HepG2 (cell line): ENCODE measurements around the gene CDKN1C. TPM values are rescaled to one million over a fixed set of nuclear protein-coding genes. Genes with fewer than 3 reads are reported as not detected.

Experiments
- ATAC-seq: fragments of 200-7000 bp; cut with Tn5 transposase; 3 replicates; pipeline ENCODE4 v1.9.1; 2020; ENCODE audit warnings: mild to moderate bottlenecking, moderate library complexity
- BruUV-seq: library from RNA; stranded (reverse); fragments of 400-500 nt; replicated peaks from 2 replicates; lab custom pipeline; 2021; lab: Mats Ljungman, UMichigan
- CTCF ChIA-PET: fragments of 300-600 bp; formaldehyde crosslinking; extraction: SDS; loops from one replicate; lab custom pipeline; 2021; ENCODE audit warnings: low total read pairs, inconsistent platforms, low intra/inter-chr PET ratio; lab: Yijun Ruan, JAX
- POLR2A ChIA-PET: fragments of 350-600 bp; sonication (Branson Sonifier 250); formaldehyde crosslinking; loops from one replicate; lab custom pipeline; 2020; ENCODE audit warnings: antibody characterized with exemption, inconsistent platforms; lab: Yijun Ruan, JAX
- DNase-seq: peaks from one replicate; pipeline ENCODE4 v3.0.0-alpha.2; 2015; ENCODE audit warnings: low spot score
- FAIRE-seq: peaks from 3 replicates; lab custom pipeline; 2011; peaks lifted over from hg19 to GRCh38; lab: Jason Lieb, UNC
- H2AFZ ChIP-seq: one replicate; pipeline ENCODE4 v1.6.1; 2011; ENCODE audit warnings: low read length, inconsistent platforms
- H3K27ac ChIP-seq: fragments of 300-600 bp; 3 replicates; pipeline ENCODE4 v1.8.0; 2011; ENCODE audit warnings: mixed run types, mild to moderate bottlenecking, mixed read lengths, low read length, inconsistent platforms; ENCODE audit not compliant: insufficient read depth; ENCODE audit errors: extremely low read length
- H3K27me3 ChIP-seq, 2 experiments: fragments of 200-600 bp in 1 of 2; 2 replicates in 1 of 2; 3 replicates in 1 of 2; pipeline versions ENCODE4 v1.6.0 to v1.8.0; 2011; ENCODE audit warnings: low read length in 2 of 2, mild to moderate bottlenecking in 2 of 2, moderate library complexity in 2 of 2, inconsistent platforms in 1 of 2; ENCODE audit not compliant: insufficient read depth in 2 of 2, control insufficient read depth in 1 of 2
- H3K36me3 ChIP-seq, 2 experiments: fragments of 200-600 bp in 1 of 2; replicated peaks in 1 of 2; 2 replicates in 1 of 2; 3 replicates in 1 of 2; pipeline versions ENCODE4 v1.5.1 to v1.8.0; 2011; ENCODE audit warnings: low read length in 2 of 2, inconsistent platforms in 1 of 2; ENCODE audit not compliant: insufficient read depth in 2 of 2, control insufficient read depth in 1 of 2
- H3K4me1 ChIP-seq: 2 replicates; pipeline ENCODE4 v1.5.1; 2012; ENCODE audit warnings: low read length, inconsistent platforms; ENCODE audit not compliant: insufficient read depth
- H3K4me2 ChIP-seq: 2 replicates; pipeline ENCODE4 v1.6.0; 2011; ENCODE audit warnings: low read depth, low read length, inconsistent platforms
- H3K4me3 ChIP-seq, 3 experiments: fragments of 200-600 bp in 1 of 3; sonication (generic), shearing (Covaris generic) in 1 of 3; replicated peaks in 1 of 3; 2 replicates each; pipeline ENCODE4 v1.5.1; 2011 to 2016; ENCODE audit warnings: low read length in 3 of 3, inconsistent platforms in 2 of 3, low read depth in 2 of 3, mild to moderate bottlenecking in 2 of 3, control low read depth in 1 of 3, mixed read lengths in 1 of 3; ENCODE audit not compliant: insufficient read depth in 1 of 3
- H3K79me2 ChIP-seq: one replicate; pipeline ENCODE4 v1.6.1; 2011; ENCODE audit warnings: low read length, inconsistent platforms; ENCODE audit not compliant: insufficient read depth
- H3K9ac ChIP-seq: 2 replicates; pipeline ENCODE4 v1.6.0; 2011; ENCODE audit warnings: mild to moderate bottlenecking, low read depth, low read length, inconsistent platforms; ENCODE audit not compliant: insufficient read depth
- H3K9me3 ChIP-seq: 2 replicates; pipeline ENCODE4 v1.5.1; 2012; ENCODE audit warnings: mild to moderate bottlenecking, low read length
- H4K20me1 ChIP-seq: 2 replicates; pipeline ENCODE4 v1.6.0; 2011; ENCODE audit warnings: inconsistent platforms, mild to moderate bottlenecking, low read length, moderate library complexity; ENCODE audit not compliant: insufficient read depth
- HNRNPH1 ChIP-seq: fragments of 200-400 bp; formaldehyde crosslinking; optimal IDR thresholded peaks from 2 replicates; pipeline ENCODE3; 2017; ENCODE audit warnings: mild to moderate bottlenecking, low read depth, low read length
- KLF13 ChIP-seq: sonication (generic); formaldehyde crosslinking; IDR thresholded peaks from 2 replicates; pipeline ENCODE4 v1.4.0; 2020; ENCODE audit warnings: mild to moderate bottlenecking, missing genetic modification reagents
- MATR3 ChIP-seq: sonication (generic); formaldehyde crosslinking; IDR thresholded peaks from 2 replicates; pipeline ENCODE4 v1.4.0; 2020; ENCODE audit warnings: missing genetic modification reagents
- MTA1 ChIP-seq: sonication (generic); formaldehyde crosslinking; IDR thresholded peaks from 2 replicates; pipeline ENCODE4 v1.4.0; 2020; ENCODE audit warnings: missing genetic modification reagents, mild to moderate bottlenecking, borderline replicate concordance
- SRSF1 ChIP-seq: fragments of 200-400 bp; formaldehyde crosslinking; optimal IDR thresholded peaks from 2 replicates; pipeline ENCODE3; 2017; ENCODE audit warnings: mild to moderate bottlenecking, low read depth, low read length, moderate library complexity
- ZBTB44 ChIP-seq: sonication (generic); formaldehyde crosslinking; IDR thresholded peaks from 2 replicates; pipeline ENCODE4 v1.4.0; 2020; ENCODE audit warnings: missing genetic modification reagents
- ZNF230 ChIP-seq: sonication (generic); formaldehyde crosslinking; IDR thresholded peaks from 2 replicates; pipeline ENCODE4 v1.4.0; 2020; ENCODE audit warnings: mild to moderate bottlenecking, missing genetic modification reagents
- ZNF331 ChIP-seq: sonication (generic); formaldehyde crosslinking; IDR thresholded peaks from 2 replicates; pipeline ENCODE4 v1.4.0; 2020; ENCODE audit warnings: missing genetic modification reagents
- ZNF430 ChIP-seq: sonication (generic); formaldehyde crosslinking; IDR thresholded peaks from 2 replicates; pipeline ENCODE4 v1.9.0; 2021; ENCODE audit warnings: mild to moderate bottlenecking, missing genetic modification reagents
- ZNF580 ChIP-seq: IDR thresholded peaks from 2 replicates; pipeline ENCODE4 v1.6.1; 2016; ENCODE audit warnings: low read depth, borderline replicate concordance
- ZNF670 ChIP-seq: sonication (generic); formaldehyde crosslinking; IDR thresholded peaks from 2 replicates; pipeline ENCODE4 v1.8.0; 2022; ENCODE audit warnings: mild to moderate bottlenecking, missing genetic modification reagents, borderline replicate concordance
- WGBS: methylation state at CpG from one replicate; pipeline ENCODE4 v1.1.6; 2017; ENCODE audit warnings: low lambda C conversion rate; 5-methylcytosine and 5-hydroxymethylcytosine counted together
- in situ Hi-C: cut with HindIII; loops from 2 replicates; pipeline ENCODE4 v1.10.0; 2017; ENCODE audit warnings: low pct_unique_long_range_greater_than_20kb; ENCODE audit not compliant: extremely low pct_ligation_motif_present
- intact Hi-C: fragments of 100-400 bp; cut with micrococcal nuclease; formaldehyde crosslinking; loops from one replicate; pipeline ENCODE4 v1.10.0; 2022; ENCODE audit not compliant: unreplicated experiment
- polyA plus RNA-seq, 8 experiments: library from polyadenylated mRNA; depleted of rRNA in 3 of 8; stranded (reverse) in 7 of 8; unstranded in 1 of 8; fragments of >200 nt; fragmentation: Illumina TruSeq in 4 of 8; extraction: Trizol in 4 of 8; gene quantifications; 2 replicates each; pipeline versions ENCODE4 v1.2.1 to v1.2.3, GENCODE V29; 2011 to 2016; ENCODE audit warnings: low read depth in 4 of 8, missing spikeins in 1 of 8, mixed read lengths in 1 of 8; ENCODE audit not compliant: insufficient read depth in 1 of 8
- total RNA-seq, 5 experiments: library from RNA; depleted of rRNA; stranded (reverse); fragments of >200 nt; fragmentation: Illumina TruSeq; extraction: Trizol; gene quantifications; 2 replicates each; pipeline ENCODE4 v1.2.3, GENCODE V29; 2016; ENCODE audit warnings: low read depth in 1 of 5
- TF ChIP-seq, protein P1 (sequence below): sonication (generic); formaldehyde crosslinking; IDR thresholded peaks from one replicate; pipeline ENCODE4 v1.5.1; 2020; ENCODE audit warnings: mild to moderate bottlenecking, missing genetic modification reagents; ENCODE audit errors: not compliant biosample characterization
- TF ChIP-seq, protein P2 (sequence below): sonication (generic); formaldehyde crosslinking; IDR thresholded peaks from 2 replicates; pipeline ENCODE4 v1.8.0; 2022; ENCODE audit warnings: missing genetic modification reagents, low read depth, mild to moderate bottlenecking, borderline replicate concordance

Gene CDKN1C
- total and polyA plus RNA-seq, 2 of the 13 experiments (the other 11 are each of a cell fraction or from before 2014, with no cell fraction given), result not detected

DNA sequence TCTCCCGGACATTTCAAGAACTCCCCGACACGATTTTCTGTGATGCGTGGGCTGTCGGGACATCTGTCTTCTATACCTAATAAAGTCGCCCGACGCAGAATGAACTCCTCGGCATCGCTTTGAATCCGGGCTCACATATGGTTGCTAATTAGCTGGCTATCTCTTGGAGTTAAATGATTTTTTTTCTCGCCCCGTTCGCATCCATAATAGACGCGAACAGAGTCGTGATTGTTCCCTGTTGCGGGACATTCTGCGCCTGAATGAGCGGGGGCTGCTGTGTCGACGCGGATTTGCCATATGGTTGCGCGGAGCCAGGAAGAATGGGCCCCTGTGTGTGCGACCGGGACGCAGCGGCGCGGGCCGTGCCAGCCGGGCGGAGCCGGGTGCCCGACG lies 16.4 kb downstream of the CDKN1C start:
- ChIA-PET POLR2A (no interaction called here), CTCF (no interaction called here)
- no peaks in the 10 kb centered on the region for H3K79me2 ChIP-seq
- intact Hi-C loops, result no loop called here
- FAIRE-seq (no peak), ATAC-seq (no peak), DNase-seq (no peak)
- no peak for TF ChIP-seq ZNF230 (CRISPR knock-in tag)
- no peak for TF ChIP-seq HNRNPH1
- TF ChIP-seq KLF13 (CRISPR knock-in tag), result no peak
- TF ChIP-seq, protein P1, sequence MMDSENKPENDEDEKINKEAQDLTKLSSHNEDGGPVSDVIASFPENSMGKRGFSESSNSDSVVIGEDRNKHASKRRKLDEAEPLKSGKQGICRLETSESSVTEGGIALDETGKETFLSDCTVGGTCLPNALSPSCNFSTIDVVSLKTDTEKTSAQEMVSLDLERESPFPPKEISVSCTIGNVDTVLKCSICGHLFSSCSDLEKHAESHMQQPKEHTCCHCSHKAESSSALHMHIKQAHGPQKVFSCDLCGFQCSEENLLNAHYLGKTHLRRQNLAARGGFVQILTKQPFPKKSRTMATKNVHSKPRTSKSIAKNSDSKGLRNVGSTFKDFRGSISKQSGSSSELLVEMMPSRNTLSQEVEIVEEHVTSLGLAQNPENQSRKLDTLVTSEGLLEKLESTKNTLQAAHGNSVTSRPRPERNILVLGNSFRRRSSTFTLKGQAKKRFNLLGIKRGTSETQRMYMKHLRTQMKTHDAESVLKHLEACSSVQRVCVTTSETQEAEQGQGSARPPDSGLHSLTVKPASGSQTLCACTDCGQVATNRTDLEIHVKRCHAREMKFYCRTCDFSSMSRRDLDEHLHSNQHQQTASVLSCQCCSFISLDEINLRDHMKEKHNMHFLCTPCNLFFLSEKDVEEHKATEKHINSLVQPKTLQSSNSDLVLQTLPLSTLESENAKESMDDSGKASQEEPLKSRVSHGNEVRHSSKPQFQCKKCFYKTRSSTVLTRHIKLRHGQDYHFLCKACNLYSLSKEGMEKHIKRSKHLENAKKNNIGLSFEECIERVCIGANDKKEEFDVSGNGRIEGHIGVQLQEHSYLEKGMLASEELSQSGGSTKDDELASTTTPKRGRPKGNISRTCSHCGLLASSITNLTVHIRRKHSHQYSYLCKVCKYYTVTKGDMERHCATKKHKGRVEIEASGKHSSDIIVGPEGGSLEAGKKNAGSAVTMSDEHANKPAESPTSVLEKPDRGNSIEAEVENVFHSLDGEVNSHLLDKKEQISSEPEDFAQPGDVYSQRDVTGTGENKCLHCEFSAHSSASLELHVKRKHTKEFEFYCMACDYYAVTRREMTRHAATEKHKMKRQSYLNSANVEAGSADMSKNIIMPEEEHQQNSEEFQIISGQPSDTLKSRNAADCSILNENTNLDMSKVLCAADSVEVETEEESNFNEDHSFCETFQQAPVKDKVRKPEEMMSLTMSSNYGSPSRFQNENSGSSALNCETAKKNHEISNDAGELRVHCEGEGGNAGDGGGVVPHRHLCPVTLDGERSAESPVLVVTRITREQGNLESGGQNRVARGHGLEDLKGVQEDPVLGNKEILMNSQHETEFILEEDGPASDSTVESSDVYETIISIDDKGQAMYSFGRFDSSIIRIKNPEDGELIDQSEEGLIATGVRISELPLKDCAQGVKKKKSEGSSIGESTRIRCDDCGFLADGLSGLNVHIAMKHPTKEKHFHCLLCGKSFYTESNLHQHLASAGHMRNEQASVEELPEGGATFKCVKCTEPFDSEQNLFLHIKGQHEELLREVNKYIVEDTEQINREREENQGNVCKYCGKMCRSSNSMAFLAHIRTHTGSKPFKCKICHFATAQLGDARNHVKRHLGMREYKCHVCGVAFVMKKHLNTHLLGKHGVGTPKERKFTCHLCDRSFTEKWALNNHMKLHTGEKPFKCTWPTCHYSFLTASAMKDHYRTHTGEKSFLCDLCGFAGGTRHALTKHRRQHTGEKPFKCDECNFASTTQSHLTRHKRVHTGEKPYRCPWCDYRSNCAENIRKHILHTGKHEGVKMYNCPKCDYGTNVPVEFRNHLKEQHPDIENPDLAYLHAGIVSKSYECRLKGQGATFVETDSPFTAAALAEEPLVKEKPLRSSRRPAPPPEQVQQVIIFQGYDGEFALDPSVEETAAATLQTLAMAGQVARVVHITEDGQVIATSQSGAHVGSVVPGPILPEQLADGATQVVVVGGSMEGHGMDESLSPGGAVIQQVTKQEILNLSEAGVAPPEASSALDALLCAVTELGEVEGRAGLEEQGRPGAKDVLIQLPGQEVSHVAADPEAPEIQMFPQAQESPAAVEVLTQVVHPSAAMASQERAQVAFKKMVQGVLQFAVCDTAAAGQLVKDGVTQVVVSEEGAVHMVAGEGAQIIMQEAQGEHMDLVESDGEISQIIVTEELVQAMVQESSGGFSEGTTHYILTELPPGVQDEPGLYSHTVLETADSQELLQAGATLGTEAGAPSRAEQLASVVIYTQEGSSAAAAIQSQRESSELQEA (CRISPR knock-in tag), result no peak
- no peak for TF ChIP-seq SRSF1
- no peak for TF ChIP-seq ZBTB44 (CRISPR knock-in tag)
- TF ChIP-seq ZNF331, result no peak
- TF ChIP-seq, protein P2, sequence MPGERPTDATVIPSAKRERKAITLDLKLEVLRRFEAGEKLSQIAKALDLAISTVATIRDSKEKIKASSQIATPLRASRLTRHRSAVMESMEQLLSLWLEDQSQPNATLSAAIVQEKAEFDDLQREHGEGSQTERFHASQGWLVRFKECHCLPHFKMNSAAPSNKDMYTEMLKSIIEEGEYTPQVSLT, result no peak
- TF ChIP-seq ZNF670, result no peak
- TF ChIP-seq MATR3 (CRISPR knock-in tag), result no peak
- TF ChIP-seq MTA1 (CRISPR knock-in tag), result no peak
- TF ChIP-seq ZNF580 (CRISPR knock-in tag), result no peak
- no peak for TF ChIP-seq ZNF430 (CRISPR knock-in tag)
- no peak overlapping the region for H3K4me2 ChIP-seq
- no peaks in the 10 kb centered on the region for H3K36me3 ChIP-seq
- WGBS, result 85% methylated on average over 37 of the region's 37 CpGs
- H3K9ac ChIP-seq, result no peak overlapping the region
- no peak overlapping the region for H3K4me3 ChIP-seq
- H3K4me1 ChIP-seq, result no peaks in the 10 kb centered on the region
- no peak overlapping the region for H2AFZ ChIP-seq
- H3K27me3 ChIP-seq, result peaks cover 1 to 20% of the 10 kb centered on the region in 2 experiments
- no peak overlapping the region for H3K27ac ChIP-seq
- BruUV-seq, result no TSS peak
- H3K9me3 ChIP-seq, result no peaks in the 10 kb centered on the region
- H4K20me1 ChIP-seq, result peaks cover 4% of the 10 kb centered on the region; the same call in 1 of the 2 replicates
- in situ Hi-C loops, result no loop called here
